ENCODE data around the gene SIK3.

Gene SIK3

DNA sequence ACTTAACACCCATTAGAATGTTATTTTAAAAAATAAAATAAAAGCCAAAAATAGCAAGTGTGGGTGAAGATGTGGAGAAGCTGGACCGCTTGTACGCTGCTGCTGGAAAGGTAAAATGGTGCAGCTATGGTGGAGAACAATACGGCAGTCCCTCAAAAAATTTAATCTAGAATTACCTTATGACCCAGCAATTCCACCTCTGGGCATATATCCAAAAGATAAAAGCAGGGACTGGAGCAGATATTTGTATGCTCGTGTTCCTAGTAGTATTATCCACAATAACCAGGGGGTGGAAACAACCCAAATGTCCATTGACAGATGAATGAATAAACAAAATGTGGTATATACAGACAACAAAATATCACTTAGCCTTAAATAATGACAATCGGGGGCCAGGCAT, 300.4 kb downstream of the SIK3 start:
- TF ChIP-seq, protein P1, sequence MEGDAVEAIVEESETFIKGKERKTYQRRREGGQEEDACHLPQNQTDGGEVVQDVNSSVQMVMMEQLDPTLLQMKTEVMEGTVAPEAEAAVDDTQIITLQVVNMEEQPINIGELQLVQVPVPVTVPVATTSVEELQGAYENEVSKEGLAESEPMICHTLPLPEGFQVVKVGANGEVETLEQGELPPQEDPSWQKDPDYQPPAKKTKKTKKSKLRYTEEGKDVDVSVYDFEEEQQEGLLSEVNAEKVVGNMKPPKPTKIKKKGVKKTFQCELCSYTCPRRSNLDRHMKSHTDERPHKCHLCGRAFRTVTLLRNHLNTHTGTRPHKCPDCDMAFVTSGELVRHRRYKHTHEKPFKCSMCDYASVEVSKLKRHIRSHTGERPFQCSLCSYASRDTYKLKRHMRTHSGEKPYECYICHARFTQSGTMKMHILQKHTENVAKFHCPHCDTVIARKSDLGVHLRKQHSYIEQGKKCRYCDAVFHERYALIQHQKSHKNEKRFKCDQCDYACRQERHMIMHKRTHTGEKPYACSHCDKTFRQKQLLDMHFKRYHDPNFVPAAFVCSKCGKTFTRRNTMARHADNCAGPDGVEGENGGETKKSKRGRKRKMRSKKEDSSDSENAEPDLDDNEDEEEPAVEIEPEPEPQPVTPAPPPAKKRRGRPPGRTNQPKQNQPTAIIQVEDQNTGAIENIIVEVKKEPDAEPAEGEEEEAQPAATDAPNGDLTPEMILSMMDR (IDR thresholded peaks at IDR 0.05; ENCODE audit: insufficient read depth, low read depth, low read length, missing control alignments): no peak
- H3K4me3 ChIP-seq (ENCODE audit: low read depth, low read length): no peak overlapping the region
- no peak for DNase-seq (ENCODE audit: low read depth)

DNA sequence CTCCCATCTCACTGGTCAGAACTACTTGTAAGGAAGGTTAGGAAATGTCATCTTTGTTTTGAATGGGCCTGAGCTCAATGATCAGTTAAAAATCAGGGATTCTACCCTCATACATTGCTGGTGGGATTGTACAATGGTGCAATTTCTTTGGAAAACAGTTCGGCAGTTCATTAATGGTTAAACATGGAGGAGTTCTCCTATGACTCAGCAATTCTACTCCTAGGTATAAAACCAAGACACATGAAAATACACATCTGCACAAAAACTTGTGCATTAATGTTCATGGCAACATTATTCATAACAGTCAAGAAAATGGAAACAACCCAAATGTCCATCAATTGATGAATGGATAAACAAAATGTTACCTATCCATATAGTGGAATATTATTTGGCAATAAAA, 301.7 kb downstream of the SIK3 start:
- DNase-seq (ENCODE audit: low read depth): no peak
- TF ChIP-seq, protein P1 (IDR thresholded peaks at IDR 0.05; ENCODE audit: insufficient read depth, low read depth, low read length, missing control alignments): no peak

DNA sequence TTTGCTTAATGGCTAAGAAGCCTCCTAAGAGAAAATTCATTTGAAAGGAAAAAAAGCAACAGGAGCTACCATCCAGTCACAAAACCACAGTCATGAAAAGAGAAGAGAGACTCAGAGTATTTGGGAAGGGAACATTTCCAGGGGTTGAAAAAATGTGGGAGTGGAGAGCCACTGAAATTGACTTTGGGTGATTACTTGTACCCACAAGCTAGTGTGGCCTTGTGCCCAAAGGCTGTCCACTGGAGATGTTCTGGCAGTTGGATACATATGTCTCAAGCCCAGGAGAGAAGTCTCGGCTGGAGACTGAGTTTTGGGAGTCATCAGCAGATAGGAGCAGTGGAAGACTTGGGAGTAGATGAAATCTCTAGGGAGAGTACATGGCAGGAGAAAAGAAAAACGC, 303.4 kb downstream of the SIK3 start:
- H3K4me3 ChIP-seq (ENCODE audit: low read depth, low read length): no peak overlapping the region
- TF ChIP-seq, protein P1 (IDR thresholded peaks at IDR 0.05; ENCODE audit: insufficient read depth, low read depth, low read length, missing control alignments): no peak
- DNase-seq (ENCODE audit: low read depth): no peak

More for the DNA sequence above, 301.7 kb downstream of the SIK3 start:
- H3K4me3 ChIP-seq (ENCODE audit: low read depth, low read length): no peak overlapping the region

DNA sequence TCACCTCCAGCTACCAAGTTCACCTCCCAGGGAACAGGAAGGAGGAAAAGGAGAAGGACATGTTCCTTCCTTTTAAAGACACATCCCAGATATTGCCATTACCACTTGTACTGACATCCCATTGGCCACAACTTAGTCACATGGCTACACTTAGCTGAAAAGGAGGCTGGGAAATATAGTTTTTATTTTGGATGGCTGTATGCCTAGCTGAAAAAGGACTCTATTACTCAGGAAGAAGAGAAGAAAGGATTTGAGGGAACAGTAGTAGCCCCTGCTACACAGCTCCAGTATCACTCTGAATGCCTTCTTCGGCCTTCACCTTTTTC, 304.5 kb downstream of the SIK3 start:
- no peak for DNase-seq (ENCODE audit: low read depth)
- no peak overlapping the region for H3K4me3 ChIP-seq (ENCODE audit: low read depth, low read length)
- TF ChIP-seq, protein P1 (IDR thresholded peaks at IDR 0.05; ENCODE audit: insufficient read depth, low read depth, low read length, missing control alignments): no peak
